ENCODE data around the gene WDR35. TPM values are rescaled to one million over a fixed set of nuclear protein-coding genes. Genes with fewer than 3 reads are reported as not detected.

Gene WDR35
- total RNA-seq (2021) (26.2 and 29.4 TPM in 2 replicates), Bru-seq, nascent RNA (percentile 89 among the genes with signal in this experiment), BruChase-seq, experiment 1, labeled RNA remaining after a 2-hour chase (percentile 88 among the genes with signal in this experiment), BruChase-seq, experiment 2, labeled RNA remaining after a 6-hour chase (percentile 83 among the genes with signal in this experiment)
- long read RNA-seq, full-length matches to known transcripts, result 5 of 32 reads
- long read RNA-seq, partial matches to known transcripts, result 14 of 32 reads
- long read RNA-seq, other reads (novel, unspliced or antisense), result 13 of 32 reads

DNA sequence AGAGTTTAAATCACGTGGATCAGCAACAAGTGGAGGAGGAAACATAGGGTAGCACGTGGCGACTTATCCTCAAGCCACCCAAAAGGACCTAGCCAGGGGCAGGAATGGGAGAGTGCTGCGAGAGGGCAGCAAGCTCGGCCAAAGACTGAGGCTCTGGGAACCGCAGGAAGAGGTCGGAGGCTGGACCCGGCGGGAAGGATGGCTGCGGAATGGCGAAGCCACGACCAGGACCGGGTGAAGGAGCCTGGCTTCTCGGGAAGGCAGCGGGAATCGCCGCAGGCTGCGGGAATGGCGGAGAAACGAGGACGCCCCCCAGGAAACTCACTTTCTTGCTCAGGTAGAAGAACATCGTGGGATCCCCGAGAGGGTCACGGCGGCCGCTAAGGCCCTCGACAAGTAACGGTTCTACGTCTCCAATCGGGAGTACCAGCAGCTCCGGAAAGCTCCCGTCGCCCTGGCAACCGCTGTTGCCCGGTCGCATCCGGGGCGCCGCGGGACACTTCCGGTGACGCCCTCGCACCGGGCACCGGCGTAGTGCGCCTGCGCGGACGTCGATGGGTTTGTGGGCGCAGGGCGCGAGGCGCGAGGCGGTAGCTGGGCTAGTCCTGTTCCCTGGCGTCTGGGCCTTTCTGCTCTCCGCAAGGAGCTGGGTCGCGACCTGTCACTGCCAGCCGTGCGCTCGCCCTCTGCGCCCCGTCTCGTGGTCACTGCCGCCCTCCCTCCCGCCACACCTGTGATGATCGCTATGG lies at the start of gene WDR35:
WDR35 (minus strand) TSS at position 439 of the 749 bp plus-strand sequence; CDS start at position 349, 90 bp downstream.
- Histone ChIP-seq H3K4me1 (ENCODE audit: insufficient read depth, low read length, poor library complexity, severe bottlenecking) (peaks cover 8% of the 10 kb centered on the region), H3K4me3 (ENCODE audit: low read depth, low read length, poor library complexity, severe bottlenecking) (peak within 1 kb of the TSS; percentile 69), H3K27me3 (replicated peaks; ENCODE audit: insufficient read depth, low read depth, low read length, poor library complexity) (no peaks in the 10 kb centered on the region), H3K27ac (ENCODE audit: low read depth, low read length, poor library complexity, severe bottlenecking) (peak within 1 kb of the TSS; percentile 60), H3K9me3 (ENCODE audit: low read depth, low read length, poor library complexity, severe bottlenecking) (no peaks in the 10 kb centered on the region), H3K36me3 (ENCODE audit: insufficient read depth, low read length, poor library complexity, severe bottlenecking) (no peaks in the 10 kb centered on the region)
- intact Hi-C loops (cut with micrococcal nuclease; ENCODE audit: unreplicated experiment), result no loop called here
- CTCF ChIA-PET, result interaction anchor here (1.6 kb wide), 1 partner anchor 26 kb away, joined by 6 read pairs; no protein-coding TSS in a partner anchor
- POLR2A ChIA-PET (ENCODE audit: low non-redundant PET), result interaction anchor here (0.6 kb wide), 1 partner anchor 50 kb away, joined by 10 read pairs; no protein-coding TSS in a partner anchor
- BruUV-seq (replicated peaks), result no TSS peak
- DNase-seq (ENCODE audit: low spot score), result peak; percentile 96
- TF ChIP-seq, protein P1, sequence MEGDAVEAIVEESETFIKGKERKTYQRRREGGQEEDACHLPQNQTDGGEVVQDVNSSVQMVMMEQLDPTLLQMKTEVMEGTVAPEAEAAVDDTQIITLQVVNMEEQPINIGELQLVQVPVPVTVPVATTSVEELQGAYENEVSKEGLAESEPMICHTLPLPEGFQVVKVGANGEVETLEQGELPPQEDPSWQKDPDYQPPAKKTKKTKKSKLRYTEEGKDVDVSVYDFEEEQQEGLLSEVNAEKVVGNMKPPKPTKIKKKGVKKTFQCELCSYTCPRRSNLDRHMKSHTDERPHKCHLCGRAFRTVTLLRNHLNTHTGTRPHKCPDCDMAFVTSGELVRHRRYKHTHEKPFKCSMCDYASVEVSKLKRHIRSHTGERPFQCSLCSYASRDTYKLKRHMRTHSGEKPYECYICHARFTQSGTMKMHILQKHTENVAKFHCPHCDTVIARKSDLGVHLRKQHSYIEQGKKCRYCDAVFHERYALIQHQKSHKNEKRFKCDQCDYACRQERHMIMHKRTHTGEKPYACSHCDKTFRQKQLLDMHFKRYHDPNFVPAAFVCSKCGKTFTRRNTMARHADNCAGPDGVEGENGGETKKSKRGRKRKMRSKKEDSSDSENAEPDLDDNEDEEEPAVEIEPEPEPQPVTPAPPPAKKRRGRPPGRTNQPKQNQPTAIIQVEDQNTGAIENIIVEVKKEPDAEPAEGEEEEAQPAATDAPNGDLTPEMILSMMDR (conservative IDR thresholded peaks at IDR 0.05; ENCODE audit: low read depth, low read length), result no peak
- no peak for TF ChIP-seq EZH2 (IDR thresholded peaks at IDR 0.05; ENCODE audit: borderline replicate concordance, low read depth, low read length, poor library complexity, severe bottlenecking)

DNA sequence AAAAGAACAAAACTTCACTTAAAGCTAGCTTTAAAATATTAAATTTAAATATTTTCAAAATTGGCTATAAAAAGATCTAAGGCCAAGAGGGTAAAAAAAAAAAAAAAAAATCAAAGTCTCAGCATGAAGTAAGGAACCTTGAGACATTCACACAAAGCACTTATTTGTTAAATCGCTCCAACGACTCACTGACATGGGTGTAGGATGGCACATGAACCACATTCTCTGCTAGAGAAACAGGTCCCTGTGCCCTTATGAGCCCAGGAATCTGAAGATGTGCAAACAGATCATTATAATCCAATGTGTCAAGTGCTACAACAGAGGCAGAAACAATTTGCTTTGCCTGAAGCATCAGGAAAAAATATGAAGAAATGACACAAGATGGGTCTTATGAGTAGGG lies 47.8 kb upstream of the WDR35 start:
- Histone ChIP-seq H3K4me3 (ENCODE audit: low read depth, low read length, poor library complexity, severe bottlenecking) (no peak overlapping the region), H3K4me1 (ENCODE audit: insufficient read depth, low read length, poor library complexity, severe bottlenecking) (peaks cover 11% of the 10 kb centered on the region), H3K9me3 (ENCODE audit: low read depth, low read length, poor library complexity, severe bottlenecking) (no peaks in the 10 kb centered on the region), H3K27me3 (replicated peaks; ENCODE audit: insufficient read depth, low read depth, low read length, poor library complexity) (no peaks in the 10 kb centered on the region), H3K36me3 (ENCODE audit: insufficient read depth, low read length, poor library complexity, severe bottlenecking) (peaks cover 83% of the 10 kb centered on the region), H3K27ac (ENCODE audit: low read depth, low read length, poor library complexity, severe bottlenecking) (no peak overlapping the region)
- intact Hi-C loops (cut with micrococcal nuclease; ENCODE audit: unreplicated experiment), result no loop called here
- CTCF ChIA-PET, result no interaction called here
- POLR2A ChIA-PET (ENCODE audit: low non-redundant PET), result interaction anchor here (0.7 kb wide), 1 partner anchor 15 kb away, joined by 3 read pairs; no protein-coding TSS in a partner anchor
- TF ChIP-seq, protein P1 (conservative IDR thresholded peaks at IDR 0.05; ENCODE audit: low read depth, low read length), result no peak
- no peak for TF ChIP-seq EZH2 (IDR thresholded peaks at IDR 0.05; ENCODE audit: borderline replicate concordance, low read depth, low read length, poor library complexity, severe bottlenecking)
- no TSS peak for BruUV-seq (replicated peaks)
- DNase-seq (ENCODE audit: low spot score), result no peak

DNA sequence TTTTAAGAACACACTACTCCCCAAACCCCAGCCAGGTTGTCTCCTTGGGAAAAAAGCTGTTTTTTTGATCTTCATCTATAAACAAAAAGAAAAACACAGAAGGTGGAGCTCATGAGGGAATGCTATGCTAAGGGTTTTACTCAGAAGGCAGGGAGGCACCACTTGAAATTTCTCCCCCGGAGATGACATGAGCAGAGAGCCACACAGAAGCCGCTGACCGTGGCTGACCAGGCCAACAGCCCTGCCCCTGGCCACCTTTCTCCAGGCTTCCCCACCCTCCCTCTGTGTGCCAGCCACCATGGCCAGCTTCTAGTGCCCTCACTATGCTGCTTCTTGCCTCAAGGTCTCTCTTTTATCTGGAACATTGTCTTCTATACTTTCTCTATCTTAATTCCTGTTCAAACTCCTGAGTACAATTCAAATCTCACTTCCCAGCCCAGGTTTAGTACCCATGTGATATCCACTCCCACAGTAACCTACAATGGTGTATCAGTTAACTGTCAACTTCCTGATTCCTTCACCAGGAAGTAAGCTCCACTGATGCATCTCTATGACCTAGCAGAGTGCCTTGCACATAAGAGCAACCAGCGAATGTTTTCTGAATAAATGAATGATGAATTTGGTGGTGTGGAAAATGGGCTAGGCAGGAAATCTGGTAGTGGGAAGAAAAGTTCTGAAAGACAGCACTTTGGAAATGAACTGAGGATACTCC lies 46.2 kb upstream of the WDR35 start:
- H3K27me3 ChIP-seq (replicated peaks; ENCODE audit: insufficient read depth, low read depth, low read length, poor library complexity), result no peaks in the 10 kb centered on the region
- no peak overlapping the region for H3K4me3 ChIP-seq (ENCODE audit: low read depth, low read length, poor library complexity, severe bottlenecking)
- no peak for TF ChIP-seq EZH2 (IDR thresholded peaks at IDR 0.05; ENCODE audit: borderline replicate concordance, low read depth, low read length, poor library complexity, severe bottlenecking)
- TF ChIP-seq, protein P1 (conservative IDR thresholded peaks at IDR 0.05; ENCODE audit: low read depth, low read length), result no peak
- H3K27ac ChIP-seq (ENCODE audit: low read depth, low read length, poor library complexity, severe bottlenecking), result no peak overlapping the region
- DNase-seq (ENCODE audit: low spot score), result no peak
- H3K4me1 ChIP-seq (ENCODE audit: insufficient read depth, low read length, poor library complexity, severe bottlenecking), result no peaks in the 10 kb centered on the region
- no peaks in the 10 kb centered on the region for H3K9me3 ChIP-seq (ENCODE audit: low read depth, low read length, poor library complexity, severe bottlenecking)
- BruUV-seq (replicated peaks), result no TSS peak
- peaks cover 98% of the 10 kb centered on the region for H3K36me3 ChIP-seq (ENCODE audit: insufficient read depth, low read length, poor library complexity, severe bottlenecking)
- intact Hi-C loops (cut with micrococcal nuclease; ENCODE audit: unreplicated experiment), result no loop called here
- ChIA-PET POLR2A (ENCODE audit: low non-redundant PET) (no interaction called here), CTCF (interaction anchor here (0.6 kb wide), 1 partner anchor 20 kb away, joined by 4 read pairs; no protein-coding TSS in a partner anchor)

Data from A673 (cell line).